ENCODE measurements around the gene CCDC50. TPM values are rescaled to one million over a fixed set of nuclear protein-coding genes. Genes with fewer than 3 reads are reported as not detected.

The CCDC50 gene
- total and polyA plus RNA-seq, 2 of the 8 experiments (the other 6 are each of a cell fraction or from before 2014, with no cell fraction given): 7.3 to 19.2 TPM

DNA sequence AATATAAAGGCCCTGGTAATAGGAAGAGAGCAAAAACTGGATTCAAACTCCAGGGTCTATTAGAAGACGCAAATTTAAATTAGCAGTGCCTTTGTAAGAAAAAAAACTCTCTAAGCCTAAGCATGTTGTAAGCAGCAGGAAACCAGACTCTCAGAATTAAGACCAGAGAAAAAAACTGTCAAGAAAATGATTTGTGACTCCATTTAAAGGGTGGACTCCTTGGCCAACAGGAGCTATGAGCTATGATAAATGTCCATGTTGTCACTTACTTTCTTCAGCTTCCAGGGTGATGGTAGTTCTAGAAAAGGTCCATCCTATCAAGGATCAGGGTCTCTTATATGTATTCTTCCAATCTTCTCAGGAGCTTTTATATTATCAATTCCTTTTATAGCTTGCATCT, 34.9 kb upstream of the CCDC50 start (continued):
- TF ChIP-seq, protein P1, sequence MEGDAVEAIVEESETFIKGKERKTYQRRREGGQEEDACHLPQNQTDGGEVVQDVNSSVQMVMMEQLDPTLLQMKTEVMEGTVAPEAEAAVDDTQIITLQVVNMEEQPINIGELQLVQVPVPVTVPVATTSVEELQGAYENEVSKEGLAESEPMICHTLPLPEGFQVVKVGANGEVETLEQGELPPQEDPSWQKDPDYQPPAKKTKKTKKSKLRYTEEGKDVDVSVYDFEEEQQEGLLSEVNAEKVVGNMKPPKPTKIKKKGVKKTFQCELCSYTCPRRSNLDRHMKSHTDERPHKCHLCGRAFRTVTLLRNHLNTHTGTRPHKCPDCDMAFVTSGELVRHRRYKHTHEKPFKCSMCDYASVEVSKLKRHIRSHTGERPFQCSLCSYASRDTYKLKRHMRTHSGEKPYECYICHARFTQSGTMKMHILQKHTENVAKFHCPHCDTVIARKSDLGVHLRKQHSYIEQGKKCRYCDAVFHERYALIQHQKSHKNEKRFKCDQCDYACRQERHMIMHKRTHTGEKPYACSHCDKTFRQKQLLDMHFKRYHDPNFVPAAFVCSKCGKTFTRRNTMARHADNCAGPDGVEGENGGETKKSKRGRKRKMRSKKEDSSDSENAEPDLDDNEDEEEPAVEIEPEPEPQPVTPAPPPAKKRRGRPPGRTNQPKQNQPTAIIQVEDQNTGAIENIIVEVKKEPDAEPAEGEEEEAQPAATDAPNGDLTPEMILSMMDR (IDR thresholded peaks at IDR 0.05; ENCODE audit: control extremely low read depth in 1 of 3, insufficient read depth in 1 of 3, low read depth in 1 of 3, low read length in 3 of 3): no peak
- TF ChIP-seq RXRA (IDR thresholded peaks at IDR 0.05; ENCODE audit: insufficient read depth, low read depth, low read length): no peak
- TF ChIP-seq YY1 (IDR thresholded peaks at IDR 0.05; ENCODE audit: low read depth, low read length): no peak

Data from H1 (cell line).